CD14-positive monocyte (primary cell): ENCODE results near the gene RASAL2. TPM values are rescaled to one million over a fixed set of nuclear protein-coding genes. Genes with fewer than 3 reads are reported as not detected.

Experiments
- DNase-seq, 3 donors: peaks; one replicate each; pipeline ENCODE4 v3.0.0-alpha.2; 2011 to 2022
- H2AFZ ChIP-seq: 2 replicates; pipeline ENCODE4 v1.6.0; 2012; ENCODE audit warnings: mild to moderate bottlenecking, low read depth, low read length, inconsistent platforms; ENCODE audit not compliant: insufficient read depth, poor library complexity, severe bottlenecking
- H3K27ac ChIP-seq, 2 donors: 1 replicate in 1 of 2; 2 replicates in 1 of 2; pipeline ENCODE4 v1.5.1; 2012 to 2013; ENCODE audit warnings: low read length in 2 of 2, control low read depth in 1 of 2, inconsistent platforms in 1 of 2, low read depth in 1 of 2, mild to moderate bottlenecking in 1 of 2
- H3K27me3 ChIP-seq, 2 donors: one replicate each; pipeline versions ENCODE4 v1.6.0 to v1.6.1; 2011 to 2013; ENCODE audit warnings: low read length in 2 of 2; ENCODE audit not compliant: control insufficient read depth in 2 of 2, insufficient read depth in 2 of 2
- H3K36me3 ChIP-seq, 2 donors: replicated peaks in 1 of 2; 1 replicate in 1 of 2; 2 replicates in 1 of 2; pipeline versions ENCODE4 v1.5.1 to v1.6.1; 2012 to 2013; ENCODE audit warnings: low read length in 2 of 2, control low read depth in 1 of 2, inconsistent platforms in 1 of 2, mild to moderate bottlenecking in 1 of 2; ENCODE audit not compliant: insufficient read depth in 2 of 2, control insufficient read depth in 1 of 2
- H3K4me1 ChIP-seq, 2 donors: 1 replicate in 1 of 2; 2 replicates in 1 of 2; pipeline versions ENCODE4 v1.5.1 to v1.6.1; 2012 to 2013; ENCODE audit warnings: low read length in 2 of 2, control low read depth in 1 of 2, inconsistent platforms in 1 of 2, mild to moderate bottlenecking in 1 of 2, moderate library complexity in 1 of 2; ENCODE audit not compliant: insufficient read depth in 2 of 2, control insufficient read depth in 1 of 2
- H3K4me2 ChIP-seq: replicated peaks from 2 replicates; pipeline ENCODE3; 2012; ENCODE audit warnings: low read length, moderate library complexity, mild to moderate bottlenecking; ENCODE audit not compliant: poor library complexity, severe bottlenecking; ENCODE audit errors: extremely low read depth
- H3K4me3 ChIP-seq, 3 experiments: fragments of 200-600 bp in 1 of 3; sonication (generic) in 1 of 3; replicated peaks in 1 of 3; 1 replicate in 2 of 3; 2 replicates in 1 of 3; pipeline ENCODE4 v1.5.1; 2011 to 2013; ENCODE audit warnings: low read length in 3 of 3, mild to moderate bottlenecking in 3 of 3, control low read depth in 2 of 3, low read depth in 2 of 3, inconsistent platforms in 1 of 3, moderate library complexity in 1 of 3
- H3K79me2 ChIP-seq: 2 replicates; pipeline ENCODE4 v1.6.0; 2012; ENCODE audit warnings: mild to moderate bottlenecking, control low read depth, inconsistent platforms, low read length, moderate library complexity; ENCODE audit not compliant: insufficient read depth
- H3K9ac ChIP-seq: 2 replicates; pipeline ENCODE4 v1.6.0; 2017; ENCODE audit warnings: low read length, mild to moderate bottlenecking; ENCODE audit not compliant: insufficient read depth, poor library complexity, severe bottlenecking
- H3K9me3 ChIP-seq, 2 donors: replicated peaks in 1 of 2; 1 replicate in 1 of 2; 2 replicates in 1 of 2; pipeline versions ENCODE4 v1.5.1 to v1.6.1; 2012 to 2013; ENCODE audit warnings: low read length in 2 of 2, control low read depth in 1 of 2; ENCODE audit not compliant: control insufficient read depth in 1 of 2, insufficient read depth in 1 of 2
- H4K20me1 ChIP-seq: 2 replicates; pipeline ENCODE4 v1.6.0; 2012; ENCODE audit warnings: mild to moderate bottlenecking, low read length, control low read depth, moderate library complexity; ENCODE audit not compliant: insufficient read depth
- H3K27ac Mint-ChIP-seq, 7 donors: one replicate each; pipeline ENCODE4 v1.8.0; 2020; ENCODE audit warnings: mild to moderate bottlenecking in 7 of 7, mixed read lengths in 7 of 7, moderate library complexity in 6 of 7, inconsistent platforms in 2 of 7
- H3K27me3 Mint-ChIP-seq, 3 donors: one replicate each; pipeline ENCODE4 v1.8.0; 2021 to 2022; ENCODE audit warnings: low read depth in 3 of 3, mild to moderate bottlenecking in 3 of 3, mixed read lengths in 3 of 3, moderate library complexity in 3 of 3, inconsistent platforms in 1 of 3
- H3K36me3 Mint-ChIP-seq, 2 donors: one replicate each; pipeline ENCODE4 v1.8.0; 2020; ENCODE audit warnings: mixed read lengths in 2 of 2, inconsistent platforms in 1 of 2, mild to moderate bottlenecking in 1 of 2
- H3K4me1 Mint-ChIP-seq: one replicate; pipeline ENCODE4 v1.8.0; 2020; ENCODE audit warnings: mild to moderate bottlenecking, mixed read lengths
- H3K4me3 Mint-ChIP-seq, 2 donors: one replicate each; pipeline ENCODE4 v1.8.0; 2020; ENCODE audit warnings: mild to moderate bottlenecking in 2 of 2, mixed read lengths in 2 of 2, moderate library complexity in 1 of 2
- H3K9me3 Mint-ChIP-seq, 7 donors: one replicate each; pipeline ENCODE4 v1.8.0; 2020 to 2022; ENCODE audit warnings: mixed read lengths in 7 of 7, mild to moderate bottlenecking in 6 of 7, moderate library complexity in 6 of 7, inconsistent platforms in 2 of 7
- CTCF ChIP-seq: fragments of 200-600 bp; IDR thresholded peaks from one replicate; pipeline ENCODE4 v1.8.0; 2022; ENCODE audit warnings: antibody characterized with exemption, mild to moderate bottlenecking
- WGBS: methylation state at CpG from one replicate; pipeline ENCODE4 v1.1.5; 2013; ENCODE audit warnings: missing lambda C conversion rate; ENCODE audit not compliant: insufficient coverage; 5-methylcytosine and 5-hydroxymethylcytosine counted together
- intact Hi-C, 2 donors: fragments of 100-400 bp; cut with micrococcal nuclease; formaldehyde crosslinking; loops; one replicate each; pipeline versions ENCODE4 v1.15.0 to v1.15.1; 2023
- polyA plus RNA-seq, 3 donors: library from polyadenylated mRNA; depleted of rRNA in 1 of 3; unstranded in 2 of 3; stranded (reverse) in 1 of 3; fragments of 300-500 nt in 2 of 3; fragments of >200 nt in 1 of 3; fragmentation: Illumina TruSeq in 2 of 3; gene quantifications; 1 replicate in 2 of 3; 2 replicates in 1 of 3; pipeline ENCODE4 v1.2.3, GENCODE V29; 2012 to 2021

RASAL2 gene
- polyA plus RNA-seq, 3 donors, result 0.15 to 1.00 (median 0.63) TPM

- Mint-ChIP-seq H3K27me3 (no peaks in the 10 kb centered on the region), H3K4me1 (no peaks in the 10 kb centered on the region), H3K27ac (no peak overlapping the region), H3K4me3 (no peak overlapping the region), H3K9me3 (no peaks in the 10 kb centered on the region), H3K36me3 (no peaks in the 10 kb centered on the region)
- Histone ChIP-seq H3K4me2 (no peak overlapping the region), H2AFZ (no peak overlapping the region), H3K27ac (no peak overlapping the region), H3K4me3 (no peak overlapping the region), H3K9ac (no peak overlapping the region), H3K9me3 (peaks cover 0 to 3% of the 10 kb centered on the region in 2 donors), H3K79me2 (no peaks in the 10 kb centered on the region), H4K20me1 (no peaks in the 10 kb centered on the region), H3K4me1 (no peaks in the 10 kb centered on the region), H3K27me3 (no peaks in the 10 kb centered on the region), H3K36me3 (no peaks in the 10 kb centered on the region)
- no peak for TF ChIP-seq CTCF
- intact Hi-C loops, result no loop called here
- no peak for DNase-seq
- WGBS, result no CpG with 5 or more reads among the region's 1 CpG
Measured at GRCh38 chr1:178382372-178382771, 288.5 kb downstream of the RASAL2 start.

DNA sequence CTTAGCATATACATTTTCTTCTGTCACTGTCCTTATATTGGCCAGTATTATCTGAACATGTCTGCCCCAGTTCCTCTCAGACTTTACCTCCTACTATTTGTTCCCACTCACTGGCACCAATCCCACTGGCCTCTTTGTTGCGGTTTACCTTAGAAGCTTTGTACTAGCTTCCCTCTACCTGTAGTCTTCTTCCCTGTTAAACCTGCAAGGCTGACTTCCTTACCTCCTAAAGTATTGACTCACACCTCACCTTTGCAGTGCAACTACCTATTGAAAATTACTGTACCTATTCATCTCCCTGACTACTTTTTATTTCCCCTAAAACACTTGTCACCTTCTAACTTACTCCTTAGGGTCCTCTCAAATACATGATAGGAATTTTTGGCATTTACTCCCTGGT lies 291.8 kb downstream of the RASAL2 start:
- Histone ChIP-seq H3K4me1 (no peaks in the 10 kb centered on the region), H2AFZ (no peak overlapping the region), H3K4me3 (no peak overlapping the region), H3K27ac (no peak overlapping the region), H3K9ac (no peak overlapping the region), H3K79me2 (no peaks in the 10 kb centered on the region), H3K36me3 (no peaks in the 10 kb centered on the region), H4K20me1 (no peaks in the 10 kb centered on the region), H3K27me3 (no peaks in the 10 kb centered on the region), H3K4me2 (no peak overlapping the region), H3K9me3 (no peaks in the 10 kb centered on the region)
- Mint-ChIP-seq H3K4me1 (no peaks in the 10 kb centered on the region), H3K4me3 (no peak overlapping the region), H3K36me3 (no peaks in the 10 kb centered on the region), H3K9me3 (no peaks in the 10 kb centered on the region), H3K27me3 (peaks cover 0 to 3% (median 0%) of the 10 kb centered on the region in 3 donors), H3K27ac (no peak overlapping the region)
- WGBS, result 100% methylated on average over 1 of the region's 1 CpG
- TF ChIP-seq CTCF, result no peak
- DNase-seq, result no peak
- intact Hi-C loops, result no loop called here
